SK-N-SH (cell line): Measurements from ENCODE around the gene AFAP1L1. TPM values are rescaled to one million over a fixed set of nuclear protein-coding genes. Genes with fewer than 3 reads are reported as not detected.

Experiments used
- CTCF ChIA-PET: fragments of 300-600, 350-600 bp; formaldehyde crosslinking; extraction: SDS; loops from one replicate; lab custom pipeline; 2021; lab: Yijun Ruan, JAX
- POLR2A ChIA-PET: fragments of 350-600 bp; sonication (Branson Sonifier 250); formaldehyde crosslinking; extraction: SDS; loops from one replicate; lab custom pipeline; 2020; ENCODE audit warnings: antibody characterized with exemption, inconsistent platforms; lab: Yijun Ruan, JAX
- DNase-seq: peaks from one replicate; pipeline ENCODE4 v3.0.0; 2012
- H2AFZ ChIP-seq: fragments of 200-600 bp; sonication (generic); 2 replicates; pipeline ENCODE4 v1.8.1; 2016; ENCODE audit warnings: antibody characterized with exemption, mild to moderate bottlenecking, low read depth
- H3F3A ChIP-seq: fragments of 200-600 bp; sonication (generic); replicated peaks from 2 replicates; pipeline ENCODE3; 2016; ENCODE audit warnings: antibody characterized with exemption, mild to moderate bottlenecking; ENCODE audit not compliant: insufficient read depth
- H3K27ac ChIP-seq, 2 experiments: fragments of 200-500 bp in 1 of 2; fragments of 200-600 bp in 1 of 2; sonication (Bioruptor generic) in 1 of 2; sonication (generic), shearing (Covaris generic) in 1 of 2; 2 replicates each; pipeline versions ENCODE4 v1.5.1 to v1.6.1; 2014 to 2016; ENCODE audit warnings: low read depth in 2 of 2, inconsistent platforms in 1 of 2, low read length in 1 of 2, mild to moderate bottlenecking in 1 of 2, mixed read lengths in 1 of 2
- H3K27me3 ChIP-seq: fragments of 200-600 bp; sonication (generic), shearing (Covaris generic); 2 replicates; pipeline ENCODE4 v1.6.1; 2016; ENCODE audit warnings: mixed run types; ENCODE audit not compliant: insufficient read depth
- H3K36me3 ChIP-seq, 2 experiments: fragments of 200-500 bp in 1 of 2; fragments of 200-600 bp in 1 of 2; sonication (Bioruptor generic) in 1 of 2; sonication (generic) in 1 of 2; replicated peaks in 1 of 2; 2 replicates each; pipeline versions ENCODE3 to v1.5.1; 2014 to 2016; ENCODE audit warnings: low read length in 1 of 2, mild to moderate bottlenecking in 1 of 2; ENCODE audit not compliant: insufficient read depth in 2 of 2, control insufficient read depth in 1 of 2
- H3K4me1 ChIP-seq, 2 experiments: fragments of 200-500 bp in 1 of 2; fragments of 200-600 bp in 1 of 2; sonication (Bioruptor generic) in 1 of 2; sonication (generic), shearing (Covaris generic) in 1 of 2; 2 replicates each; pipeline versions ENCODE4 v1.5.1 to v1.6.1; 2014 to 2016; ENCODE audit warnings: low read depth in 1 of 2, low read length in 1 of 2, mixed run types in 1 of 2; ENCODE audit not compliant: insufficient read depth in 2 of 2, control insufficient read depth in 1 of 2
- H3K4me2 ChIP-seq: fragments of 200-600 bp; sonication (generic), shearing (Covaris generic); 2 replicates; pipeline ENCODE4 v1.6.1; 2017; ENCODE audit warnings: mixed run types
- H3K4me3 ChIP-seq, 2 experiments: fragments of 200-500 bp in 1 of 2; fragments of 200-600 bp in 1 of 2; sonication (Bioruptor generic) in 1 of 2; sonication (generic), shearing (Covaris generic) in 1 of 2; 2 replicates each; pipeline versions ENCODE4 v1.5.1 to v1.8.1; 2014 to 2016; ENCODE audit warnings: low read depth in 2 of 2, inconsistent platforms in 1 of 2, low read length in 1 of 2, mild to moderate bottlenecking in 1 of 2, mixed read lengths in 1 of 2, moderate library complexity in 1 of 2
- H3K79me2 ChIP-seq: fragments of 200-600 bp; sonication (generic); 2 replicates; pipeline ENCODE4 v1.8.1; 2017; ENCODE audit warnings: mild to moderate bottlenecking; ENCODE audit not compliant: insufficient read depth
- H3K9ac ChIP-seq: fragments of 200-600 bp; sonication (generic); 2 replicates; pipeline ENCODE4 v1.6.1; 2017; ENCODE audit warnings: mixed run types
- H3K9me2 ChIP-seq: fragments of 200-600 bp; sonication (generic); 2 replicates; pipeline ENCODE4 v1.6.1; 2017; ENCODE audit warnings: mixed run types
- H3K9me3 ChIP-seq: fragments of 200-600 bp; sonication (generic); 2 replicates; pipeline ENCODE4 v1.6.1; 2017; ENCODE audit warnings: mixed run types, mild to moderate bottlenecking, moderate library complexity
- H4K20me1 ChIP-seq: fragments of 200-600 bp; sonication (generic); 2 replicates; pipeline ENCODE4 v1.6.1; 2017; ENCODE audit warnings: mild to moderate bottlenecking, mixed run types; ENCODE audit not compliant: insufficient read depth
- CHD2 ChIP-seq: fragments of 150-350 bp; IDR thresholded peaks from 2 replicates; pipeline ENCODE4 v1.6.1; 2018; ENCODE audit warnings: low read length; ENCODE audit not compliant: partially characterized antibody
- ELF1 ChIP-seq: IDR thresholded peaks from 2 replicates; pipeline ENCODE4 v1.4.0; 2012
- EZH2phosphoT487 ChIP-seq: fragments of 200-600 bp; sonication (generic); IDR thresholded peaks from 2 replicates; pipeline ENCODE4 v1.6.1; 2017; ENCODE audit warnings: low read depth, mixed run types, mild to moderate bottlenecking, antibody characterized with exemption, moderate library complexity, borderline replicate concordance
- FOSL2 ChIP-seq: IDR thresholded peaks from 2 replicates; pipeline ENCODE4 v1.4.0; 2012; ENCODE audit warnings: low read depth, mild to moderate bottlenecking, moderate library complexity, borderline replicate concordance
- FOXM1 ChIP-seq: IDR thresholded peaks from 2 replicates; pipeline ENCODE4 v1.4.0; 2012; ENCODE audit warnings: low read depth, mild to moderate bottlenecking
- GATA2 ChIP-seq: sonication (generic); formaldehyde crosslinking; IDR thresholded peaks from 2 replicates; pipeline ENCODE4 v1.5.0; 2020; ENCODE audit warnings: mild to moderate bottlenecking, missing genetic modification reagents
- JUND ChIP-seq: IDR thresholded peaks from 2 replicates; pipeline ENCODE4 v1.4.0; 2012
- MAX ChIP-seq: IDR thresholded peaks from 2 replicates; pipeline ENCODE4 v1.4.0; 2012; ENCODE audit warnings: low read depth
- MEF2A ChIP-seq: IDR thresholded peaks from 2 replicates; pipeline ENCODE4 v1.4.0; 2012; ENCODE audit warnings: low read depth, borderline replicate concordance
- MXI1 ChIP-seq: IDR thresholded peaks from 2 replicates; pipeline ENCODE4 v1.6.1; 2012; ENCODE audit warnings: mild to moderate bottlenecking, low read depth, low read length, improper control_type of control experiment
- NRF1 ChIP-seq: IDR thresholded peaks from 2 replicates; pipeline ENCODE4 v1.6.1; 2012; ENCODE audit warnings: low read depth, mild to moderate bottlenecking, low read length
- PBX3 ChIP-seq: IDR thresholded peaks from 2 replicates; pipeline ENCODE4; 2012
- POLR2AphosphoS5 ChIP-seq: IDR thresholded peaks from 2 replicates; pipeline ENCODE4 v1.6.1; 2012; ENCODE audit warnings: low read depth, low read length
- RAD21 ChIP-seq: IDR thresholded peaks from 2 replicates; pipeline ENCODE4 v1.6.1; 2012; ENCODE audit warnings: mild to moderate bottlenecking, low read length
- REST ChIP-seq: IDR thresholded peaks from 2 replicates; pipeline ENCODE4 v1.6.1; 2012; ENCODE audit warnings: mild to moderate bottlenecking, low read depth, low read length, moderate library complexity
- RXRA ChIP-seq: IDR thresholded peaks from 2 replicates; pipeline ENCODE4 v1.4.0; 2012; ENCODE audit warnings: low read depth, mild to moderate bottlenecking, borderline replicate concordance
- SMC3 ChIP-seq: IDR thresholded peaks from 2 replicates; pipeline ENCODE4 v1.6.1; 2012; ENCODE audit warnings: low read depth, low read length, improper control_type of control experiment
- TAF1 ChIP-seq: IDR thresholded peaks from 2 replicates; pipeline ENCODE4 v1.6.1; 2012; ENCODE audit warnings: low read depth, mild to moderate bottlenecking, low read length, moderate library complexity, borderline replicate concordance
- TCF12 ChIP-seq: IDR thresholded peaks from 2 replicates; pipeline ENCODE4 v1.4.0; 2012
- WGBS: methylation state at CpG from one replicate; pipeline ENCODE4 v1.1.6; 2017; ENCODE audit warnings: low lambda C conversion rate; 5-methylcytosine and 5-hydroxymethylcytosine counted together
- polyA plus RNA-seq, 3 experiments: library from polyadenylated mRNA; depleted of rRNA; stranded (reverse); fragments of >200 nt; gene quantifications; 2 replicates each; pipeline ENCODE4 v1.2.3, GENCODE V29; 2012
- TF ChIP-seq, protein P1 (sequence below): IDR thresholded peaks from 2 replicates; pipeline ENCODE4 v1.4.0; 2012; ENCODE audit warnings: low read depth, borderline replicate concordance

AFAP1L1 gene
- polyA plus RNA-seq, 1 of the 3 experiments (the other 2 are of a cell fraction): 0.82 TPM

DNA sequence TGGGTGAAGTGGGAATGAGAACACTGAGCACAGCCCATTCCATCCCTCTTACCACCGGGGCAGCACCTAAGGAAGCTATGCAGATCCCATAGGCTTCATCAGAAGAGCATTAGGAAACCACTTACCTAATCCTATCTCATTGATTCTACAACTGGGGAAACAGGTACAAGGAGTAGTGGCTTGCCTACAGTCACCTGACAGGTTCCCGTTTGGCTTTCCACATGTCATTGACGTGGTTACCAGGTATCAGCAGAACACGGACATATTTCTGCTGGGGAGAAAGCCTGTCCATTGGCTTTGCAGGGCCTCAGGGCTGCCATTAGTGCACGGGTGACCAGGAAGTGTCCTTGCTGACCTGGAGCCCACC lies 11.3 kb downstream of the AFAP1L1 start:
- Histone ChIP-seq H3K4me3 (no peak overlapping the region), H3K4me1 (no peaks in the 10 kb centered on the region; a peak in 1 of 4 replicates), H3K79me2 (no peaks in the 10 kb centered on the region), H3K36me3 (no peaks in the 10 kb centered on the region), H3K9ac (no peak overlapping the region), H3K9me2 (no peaks in the 10 kb centered on the region), H3K27ac (no peak overlapping the region), H3K9me3 (no peaks in the 10 kb centered on the region), H4K20me1 (no peaks in the 10 kb centered on the region), H3F3A (peaks cover 5% of the 10 kb centered on the region), H3K27me3 (no peaks in the 10 kb centered on the region), H2AFZ (no peak overlapping the region), H3K4me2 (no peak overlapping the region)
- POLR2A ChIA-PET: no interaction called here
- WGBS: 83% methylated on average over 5 of the region's 5 CpGs
- TF ChIP-seq GATA2 (no peak), CHD2 (no peak)
- TF ChIP-seq, protein P1, sequence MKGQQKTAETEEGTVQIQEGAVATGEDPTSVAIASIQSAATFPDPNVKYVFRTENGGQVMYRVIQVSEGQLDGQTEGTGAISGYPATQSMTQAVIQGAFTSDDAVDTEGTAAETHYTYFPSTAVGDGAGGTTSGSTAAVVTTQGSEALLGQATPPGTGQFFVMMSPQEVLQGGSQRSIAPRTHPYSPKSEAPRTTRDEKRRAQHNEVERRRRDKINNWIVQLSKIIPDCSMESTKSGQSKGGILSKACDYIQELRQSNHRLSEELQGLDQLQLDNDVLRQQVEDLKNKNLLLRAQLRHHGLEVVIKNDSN: no peak
- CTCF ChIA-PET: no interaction called here
- DNase-seq: no peak

- Histone ChIP-seq H3F3A (peaks cover 5% of the 10 kb centered on the region), H3K27ac (no peak overlapping the region), H3K9me3 (no peaks in the 10 kb centered on the region), H3K79me2 (no peaks in the 10 kb centered on the region), H3K4me3 (no peak overlapping the region), H3K9me2 (no peaks in the 10 kb centered on the region), H2AFZ (no peak overlapping the region), H3K27me3 (no peaks in the 10 kb centered on the region), H3K36me3 (no peaks in the 10 kb centered on the region), H3K4me1 (no peaks in the 10 kb centered on the region; a peak in 1 of 4 replicates), H3K4me2 (no peak overlapping the region), H4K20me1 (no peaks in the 10 kb centered on the region), H3K9ac (no peak overlapping the region)
- no peak for TF ChIP-seq REST
- TF ChIP-seq ELF1: no peak
- TF ChIP-seq MAX: no peak
- no peak for TF ChIP-seq MXI1
- no peak for TF ChIP-seq PBX3
- no peak for TF ChIP-seq RXRA
- TF ChIP-seq, protein P1: no peak
- no peak for TF ChIP-seq FOSL2
- TF ChIP-seq POLR2AphosphoS5: no peak
- no peak for TF ChIP-seq SMC3
- no peak for TF ChIP-seq GATA2
- TF ChIP-seq RAD21: no peak
- TF ChIP-seq MEF2A: no peak
- no peak for TF ChIP-seq FOXM1
- TF ChIP-seq NRF1: no peak
- no peak for TF ChIP-seq JUND
- no peak for TF ChIP-seq CHD2
- no peak for TF ChIP-seq EZH2phosphoT487
- TF ChIP-seq TAF1: no peak
- no peak for TF ChIP-seq TCF12
- ChIA-PET POLR2A (no interaction called here), CTCF (no interaction called here)
- 81% methylated on average over 11 of the region's 11 CpGs for WGBS
- DNase-seq: no peak
Observed at GRCh38 chr5:149283626-149284480, 12.2 kb downstream of the AFAP1L1 start.
